Stimulated activated CD4-positive, alpha-beta T cell treated with anti-CD3 and anti-CD28 coated beads, Interleukin-15, amount 100 ng/mL, for 48 hours (primary cell): ENCODE data around the gene SSBP2.
"Not testable (repeated sequence)": the region's sequence is repeated elsewhere in the genome, so short reads cannot be mapped to it uniquely, and the experiment has no call there.

ENCODE experiments used
- DNase-seq, 2 donors: peaks; one replicate each; pipeline ENCODE4 v3.0.0-alpha.2; 2020; ENCODE audit warnings: low read depth in 2 of 2

Gene SSBP2

DNA sequence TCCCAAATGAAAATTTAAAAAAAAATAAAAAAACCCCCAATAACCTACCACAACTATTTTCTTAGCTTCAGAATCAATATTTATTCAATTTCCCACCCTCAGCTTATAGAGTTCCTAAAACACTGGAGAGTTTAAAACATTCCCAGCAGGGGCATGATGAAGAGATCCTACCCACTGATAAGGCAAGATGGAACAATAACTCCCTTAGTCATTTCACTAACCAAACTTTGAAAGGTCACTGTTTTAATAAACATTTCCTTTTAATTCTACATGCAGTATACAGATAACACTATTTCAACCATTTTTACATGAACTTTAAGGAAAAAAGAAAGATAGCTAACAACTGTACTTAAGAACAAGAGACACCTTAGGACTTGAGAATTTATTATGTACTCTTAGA, 322.0 kb downstream of the SSBP2 start:
- no peak for DNase-seq

DNA sequence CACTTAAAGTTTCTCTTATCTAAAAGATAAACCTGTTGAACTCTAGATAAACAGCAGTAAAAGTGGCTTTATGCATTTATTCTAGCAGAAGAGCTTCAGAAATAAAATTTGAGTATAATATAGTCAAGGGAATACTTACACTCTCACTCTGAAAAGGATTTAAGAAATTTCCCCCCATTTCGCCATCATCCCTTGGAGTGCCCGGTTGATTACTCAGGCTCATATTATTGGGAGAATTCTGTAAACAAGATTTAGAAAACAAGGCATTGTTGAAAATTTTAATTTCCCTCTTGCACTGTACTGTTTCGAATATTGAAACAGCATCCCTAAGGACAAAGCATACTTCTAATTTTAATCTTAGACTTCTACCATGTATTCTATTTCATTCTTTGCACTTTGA, 322.5 kb downstream of the SSBP2 start:
- no peak for DNase-seq

DNA sequence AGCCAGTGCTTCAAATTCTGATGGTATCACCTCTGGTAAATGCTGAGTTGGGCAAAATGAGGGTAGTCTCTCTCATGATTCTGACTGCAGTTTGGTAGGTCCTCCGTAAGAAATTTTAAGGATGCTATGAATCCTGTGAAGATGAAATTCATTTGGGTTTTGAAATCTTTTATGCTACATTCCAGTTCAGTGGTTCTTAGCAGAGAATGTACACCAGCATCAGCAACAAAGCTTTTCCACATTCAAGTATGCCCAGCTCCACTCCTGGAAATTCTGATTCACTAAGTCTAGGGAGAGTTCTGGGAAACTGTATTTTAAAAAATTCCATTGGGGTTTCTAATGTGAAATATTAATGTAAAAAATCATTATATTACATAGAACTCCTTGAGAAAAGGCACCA, 323.3 kb downstream of the SSBP2 start:
- DNase-seq = no peak

DNA sequence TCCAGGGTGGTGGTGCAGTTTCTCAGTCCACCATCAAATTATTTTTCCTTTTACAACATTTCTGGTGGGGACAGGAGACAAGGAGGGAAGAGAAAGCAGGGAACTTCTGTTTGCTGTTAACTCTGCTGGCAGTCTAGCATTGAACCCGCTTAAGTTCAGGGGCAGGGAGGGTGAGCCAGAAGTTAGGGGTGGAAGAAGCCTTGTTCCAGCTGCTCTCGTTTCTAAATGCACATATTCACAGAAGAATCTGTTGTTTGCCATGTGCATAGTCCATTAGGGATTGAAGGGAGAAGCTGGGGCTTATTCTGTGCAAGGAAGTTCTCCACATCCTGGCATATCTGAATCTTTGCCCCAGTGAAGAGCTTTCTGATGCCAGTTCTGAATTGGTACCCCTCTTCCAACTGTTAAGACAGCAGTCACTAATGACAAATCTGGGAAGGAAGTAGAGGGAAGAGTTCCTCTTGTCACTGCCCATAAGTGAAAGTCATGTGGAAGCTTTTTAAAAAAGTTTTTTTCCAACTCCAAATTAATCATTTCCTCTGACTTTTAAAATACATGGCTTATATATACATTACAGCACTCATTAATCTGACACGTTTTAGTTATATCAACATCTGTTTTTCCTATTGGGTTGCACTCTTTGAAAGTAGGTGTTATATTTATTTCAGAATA, 324.4 kb downstream of the SSBP2 start:
- DNase-seq = no peak

DNA sequence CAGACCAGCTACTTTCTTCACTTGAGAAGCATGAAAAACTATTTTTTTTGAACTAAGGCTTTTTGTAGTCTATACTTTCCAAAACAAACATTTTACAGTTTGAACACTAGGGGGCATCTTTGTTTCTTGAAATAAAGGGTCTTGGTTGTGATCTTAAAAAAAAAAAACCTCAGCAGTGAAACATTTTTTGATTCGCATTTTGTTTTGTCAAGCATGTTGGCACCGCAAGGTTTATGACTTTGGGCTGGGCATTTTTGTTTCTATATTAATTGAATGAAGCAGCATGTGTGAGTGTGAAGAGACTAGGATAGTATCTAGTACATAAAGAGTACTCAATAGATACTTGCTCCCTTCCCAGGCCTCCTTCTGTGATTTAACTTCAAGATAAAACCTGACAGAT, 325.3 kb downstream of the SSBP2 start:
- no peak for DNase-seq

DNA sequence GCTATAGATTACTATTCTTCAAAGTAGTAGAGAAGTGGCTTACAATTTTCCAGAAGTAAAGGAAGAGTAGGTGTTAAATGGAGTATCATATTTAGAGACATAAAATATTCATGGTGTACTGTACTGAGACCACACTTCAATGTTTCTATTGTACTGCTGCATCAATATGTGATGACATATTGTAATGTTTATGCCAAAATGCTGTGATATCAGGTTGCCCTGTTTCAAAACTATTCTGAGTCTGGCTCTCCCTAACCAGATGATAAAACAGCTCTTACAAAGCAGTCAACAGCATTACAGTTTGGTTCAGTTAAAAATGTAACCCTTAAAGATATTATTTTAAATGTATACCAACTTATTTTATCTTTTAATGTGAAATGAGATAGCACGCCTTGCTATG, 326.2 kb downstream of the SSBP2 start:
- DNase-seq = no peak

DNA sequence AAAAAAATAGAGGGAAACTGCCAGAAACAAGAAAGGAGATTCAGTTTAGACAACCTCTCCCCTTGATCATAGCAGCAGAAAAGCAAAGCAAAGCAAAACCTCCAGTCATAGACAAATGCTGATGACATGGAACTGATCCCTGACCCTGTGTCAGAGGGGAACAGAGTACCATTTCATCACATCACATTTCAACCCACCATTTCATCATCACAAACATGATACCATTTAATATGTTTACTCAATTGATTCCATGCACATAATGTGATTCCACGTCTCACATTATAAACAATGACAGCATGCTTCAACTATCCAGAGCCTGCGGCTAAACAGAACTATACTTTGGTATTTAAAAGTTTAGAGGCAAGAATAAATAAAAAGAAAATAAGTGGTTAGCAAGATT, 328.2 kb downstream of the SSBP2 start:
- no peak for DNase-seq

DNA sequence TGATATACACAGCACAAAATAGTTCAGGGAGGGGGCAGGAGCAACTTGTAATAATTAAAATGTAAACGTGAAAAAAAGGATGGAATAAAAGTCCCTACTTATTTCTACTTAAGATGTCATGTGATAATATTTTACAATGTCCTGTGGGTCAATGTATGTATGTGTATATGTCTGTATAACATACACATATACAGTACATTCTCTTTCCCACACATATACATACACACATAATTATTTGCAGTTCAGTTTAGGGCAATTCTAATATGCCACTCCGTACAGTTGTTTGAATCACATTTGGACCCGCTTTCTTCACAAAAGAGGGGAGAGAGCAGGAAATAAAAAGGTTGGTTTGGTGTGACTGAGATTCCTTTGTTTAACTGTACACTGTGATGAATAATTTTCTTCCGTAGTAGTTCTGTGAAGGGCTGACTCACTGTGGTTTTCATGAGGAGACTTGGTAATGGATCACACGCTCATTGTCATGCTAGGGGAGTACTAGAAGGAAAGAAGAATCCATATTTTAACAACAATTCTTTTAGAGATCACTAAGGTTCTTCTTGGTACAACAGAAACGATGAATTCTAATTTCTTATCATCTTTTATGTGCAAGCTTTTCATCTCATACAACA, 330.7 kb downstream of the SSBP2 start:
- DNase-seq = no peak

DNA sequence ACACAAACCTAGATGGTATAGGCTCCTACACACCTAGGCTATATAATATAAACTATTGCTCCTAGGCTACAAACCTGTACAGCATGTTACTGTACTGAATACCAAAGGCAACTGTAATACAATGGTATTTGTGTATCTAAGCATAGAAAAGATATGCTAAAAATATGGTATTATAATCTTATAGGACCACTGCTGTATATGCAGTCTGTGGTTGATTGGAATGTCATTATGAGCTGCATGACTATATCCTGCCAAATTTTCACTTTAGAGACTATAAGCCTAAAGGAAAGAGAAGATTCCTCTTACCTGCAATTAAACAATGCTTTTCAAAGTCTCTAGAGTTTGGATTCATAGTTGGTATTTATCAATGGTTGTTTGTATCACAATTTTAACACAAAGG, 332.3 kb downstream of the SSBP2 start:
- DNase-seq = no peak

DNA sequence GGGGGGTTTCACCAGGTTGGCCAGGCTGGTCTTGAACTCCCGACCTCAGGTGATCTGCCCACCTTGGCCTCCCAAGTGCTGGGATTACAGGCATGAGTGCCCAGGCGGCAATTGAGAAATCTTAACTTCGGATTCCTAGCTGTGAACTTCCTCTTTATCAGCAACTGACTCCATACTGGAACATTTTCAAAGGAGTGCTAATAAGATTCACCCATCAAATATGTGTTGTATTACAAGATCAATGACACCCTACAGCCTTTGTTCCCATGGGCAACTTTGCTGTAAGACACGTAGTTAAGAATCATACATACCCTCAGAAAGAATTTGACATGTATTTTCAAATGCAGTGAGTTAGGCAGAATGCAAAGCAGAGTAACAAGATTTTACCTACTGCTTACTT, 333.8 kb downstream of the SSBP2 start:
- no peak for DNase-seq

DNA sequence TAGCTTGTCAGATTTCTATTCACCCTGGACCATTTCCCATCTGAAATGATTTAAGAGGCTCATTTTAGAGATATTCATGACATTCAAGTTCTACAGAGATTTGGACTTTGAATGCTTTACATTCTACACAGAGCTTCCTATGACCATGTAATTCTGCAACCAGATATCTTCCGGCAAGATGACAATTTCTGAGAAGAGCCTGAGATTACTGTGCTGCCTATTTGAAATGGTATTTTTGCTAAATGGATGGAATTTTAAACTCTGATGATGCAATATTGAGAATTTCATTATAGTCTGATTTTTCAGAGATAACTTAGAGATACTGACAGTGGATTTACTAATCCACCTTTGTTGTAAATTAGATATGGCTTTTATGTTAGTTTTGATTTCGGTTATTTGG, 341.0 kb downstream of the SSBP2 start:
- no peak for DNase-seq

DNA sequence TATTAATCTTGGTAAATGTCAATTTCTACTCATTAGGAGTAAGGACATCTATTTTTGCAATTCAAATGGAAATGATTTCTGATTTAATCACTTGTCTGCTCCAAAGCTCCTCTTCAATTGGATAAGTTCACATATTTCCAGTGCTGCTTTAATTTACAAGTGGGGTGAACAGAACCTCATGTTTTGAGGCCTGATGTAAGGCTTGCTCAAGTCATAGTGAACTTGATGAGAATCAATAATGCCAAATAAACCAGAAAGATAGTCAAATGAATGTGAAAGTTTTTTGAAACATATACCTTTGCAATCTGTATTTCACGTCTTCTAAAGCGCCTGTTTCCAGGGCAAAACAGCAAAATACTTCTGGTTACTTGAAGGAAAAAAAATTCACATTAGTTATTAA, 341.5 kb downstream of the SSBP2 start:
- no peak for DNase-seq

DNA sequence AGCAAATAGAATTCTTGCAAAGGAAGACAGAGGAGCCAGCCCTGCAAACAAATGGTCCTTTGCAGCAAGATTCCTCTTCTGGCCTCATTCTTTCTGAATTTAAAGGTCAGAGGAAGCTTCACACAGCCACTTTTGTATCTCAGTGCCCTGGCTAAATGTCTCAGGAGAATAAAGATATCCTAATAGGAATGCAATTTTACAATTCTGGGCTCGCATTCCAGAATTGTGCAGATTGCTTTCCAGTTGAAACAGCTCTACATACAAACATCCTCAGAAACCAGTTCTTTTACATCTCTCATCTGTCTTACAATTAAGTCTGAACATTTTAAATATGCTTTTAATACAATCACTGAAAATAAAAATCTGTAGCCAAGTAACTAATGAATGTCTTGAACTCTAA, 342.4 kb downstream of the SSBP2 start:
- no peak for DNase-seq

DNA sequence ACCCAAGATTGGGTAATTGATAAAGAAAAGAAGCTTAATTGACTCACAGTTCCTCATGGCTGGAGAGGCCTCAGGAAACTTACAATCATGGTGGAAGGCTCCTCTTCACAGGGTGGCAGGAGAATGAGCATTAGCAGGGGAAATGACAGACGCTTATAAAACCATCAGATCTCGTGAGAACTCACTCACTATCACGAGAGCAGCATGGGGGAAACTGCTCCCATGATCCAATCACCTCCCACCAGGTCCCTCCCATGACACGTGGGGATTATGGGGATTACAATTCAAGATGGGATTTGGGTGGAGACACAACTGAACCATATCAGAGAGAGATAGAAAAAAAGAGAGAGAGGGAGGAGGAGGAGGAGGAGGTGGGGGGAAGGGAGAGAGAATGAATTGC, 343.1 kb downstream of the SSBP2 start:
- DNase-seq = not testable (repeated sequence)

DNA sequence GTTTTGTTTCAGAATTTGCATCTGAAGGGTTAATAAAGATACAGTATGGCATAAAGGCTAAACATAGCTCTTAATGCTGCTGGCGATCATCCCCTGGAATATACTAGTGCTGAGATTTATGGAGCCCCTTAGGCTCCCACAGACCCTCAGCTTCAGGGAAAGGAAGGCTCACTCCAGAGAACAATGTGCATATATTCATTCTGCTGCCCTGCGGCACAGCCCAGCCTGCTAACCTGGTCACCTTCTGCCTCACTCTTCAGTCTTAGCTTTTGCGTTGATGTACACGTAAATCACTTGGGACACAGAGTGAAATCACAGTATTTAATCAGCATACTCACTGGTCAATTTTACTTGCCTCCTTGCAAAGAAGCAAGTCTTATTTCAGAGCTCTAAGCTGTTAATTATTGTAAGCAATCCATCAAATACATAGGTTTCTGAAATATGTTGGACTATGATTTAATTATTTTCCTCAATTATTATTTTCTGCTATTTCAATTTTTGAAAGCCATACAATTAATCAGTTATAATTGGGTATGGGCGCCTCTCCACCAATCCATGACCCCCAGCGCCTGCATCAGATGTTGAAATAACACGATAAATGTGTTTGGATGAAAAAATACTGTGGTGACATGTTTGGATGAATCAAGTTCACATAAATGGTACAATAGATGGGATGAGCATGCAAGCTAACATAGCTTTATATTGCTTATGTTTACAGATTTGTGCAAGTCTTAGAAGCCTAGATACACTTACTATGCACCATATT, 345.6 kb downstream of the SSBP2 start:
- no peak for DNase-seq

DNA sequence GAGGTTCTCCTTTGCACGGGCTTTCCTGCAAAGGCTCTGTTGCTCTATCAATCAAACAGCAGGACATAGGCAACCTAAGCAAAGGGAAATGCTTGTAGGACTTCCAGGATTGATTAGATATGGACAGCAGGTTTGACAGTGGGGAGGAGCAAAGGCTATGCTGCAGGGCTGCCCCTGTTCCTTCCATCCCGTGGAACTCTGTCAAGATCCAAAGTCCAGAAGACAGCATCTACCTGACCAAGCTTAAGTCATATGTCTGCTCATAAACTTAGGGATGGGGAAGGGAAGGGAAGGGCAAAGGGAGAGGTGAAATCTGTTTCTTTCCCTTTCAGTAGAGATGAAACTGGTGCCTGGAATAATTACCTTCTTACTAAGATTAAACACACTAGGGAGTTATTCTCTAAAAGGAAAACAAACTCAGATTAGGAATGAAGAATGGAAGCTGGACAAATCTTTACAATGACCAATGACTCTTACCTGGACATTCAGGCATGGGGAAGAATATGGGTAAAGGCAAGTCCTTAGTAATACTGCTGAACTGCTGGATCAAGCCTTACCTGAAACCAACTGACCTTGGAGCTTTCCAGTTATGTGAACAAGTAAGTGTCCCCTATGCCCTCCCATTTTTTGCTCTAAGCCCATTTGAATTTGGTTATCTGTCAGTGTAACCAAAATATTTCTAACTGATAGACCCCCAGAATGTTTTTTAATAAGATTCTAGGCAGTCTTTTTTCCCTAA, 348.5 kb downstream of the SSBP2 start:
- DNase-seq = no peak

DNA sequence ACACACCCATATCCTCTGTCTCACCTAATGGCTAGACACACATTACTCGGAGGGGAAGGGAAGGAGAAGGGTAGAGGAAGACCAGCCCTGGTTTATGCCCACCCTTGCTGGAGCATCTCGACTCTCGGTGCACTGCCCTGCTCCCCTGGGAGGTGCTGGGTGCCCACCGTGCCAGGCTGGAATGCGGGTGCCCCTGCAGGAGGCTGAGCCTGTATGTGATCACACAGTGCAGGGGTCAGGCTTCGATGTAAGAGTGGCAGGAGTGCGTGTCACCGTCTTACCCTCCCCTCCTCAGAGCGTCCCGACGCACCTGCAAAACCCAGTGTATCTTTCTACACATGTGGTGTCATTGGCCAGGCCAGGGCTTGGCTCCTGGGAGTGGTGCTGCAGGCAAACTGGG, 349.6 kb downstream of the SSBP2 start:
- DNase-seq = no peak

DNA sequence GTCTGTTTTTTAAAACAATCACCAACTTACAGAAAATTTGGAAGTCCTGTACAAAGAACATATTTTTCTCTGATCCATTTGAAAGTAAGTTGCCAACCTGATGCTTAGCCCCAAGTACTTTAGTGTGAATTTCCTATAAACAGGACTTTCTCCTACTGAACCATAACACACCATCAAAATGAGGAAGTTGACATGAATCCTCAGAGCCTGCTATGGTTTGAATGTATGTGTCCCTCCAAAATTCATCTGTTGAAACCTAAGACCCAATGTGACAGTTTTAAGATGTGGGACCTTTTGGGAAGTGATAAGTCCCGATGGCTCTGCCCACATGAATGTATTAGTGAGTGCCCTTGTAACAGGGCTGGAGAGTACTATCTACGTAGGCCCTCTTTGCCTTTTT, 350.5 kb downstream of the SSBP2 start:
- DNase-seq = no peak

DNA sequence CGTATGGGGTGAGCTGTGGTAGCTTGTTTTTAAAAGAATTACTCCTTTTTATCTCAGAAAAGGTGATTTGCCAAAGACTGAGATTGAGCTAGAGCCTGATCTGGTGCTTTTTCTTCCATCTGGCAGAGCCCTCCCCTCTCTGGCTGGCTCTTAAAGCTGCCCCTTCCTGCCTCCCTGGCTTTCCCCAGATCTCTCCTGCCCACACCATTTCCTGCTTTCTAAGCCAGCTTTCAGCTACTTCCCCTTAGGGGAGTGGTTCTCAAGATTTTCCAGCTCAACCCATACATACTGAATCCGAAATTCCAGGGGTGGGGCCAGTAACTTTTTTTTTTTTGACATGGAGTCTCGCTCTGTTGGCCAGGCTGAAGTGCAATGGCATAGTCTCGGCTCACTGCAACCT, 352.2 kb downstream of the SSBP2 start:
- no peak for DNase-seq

DNA sequence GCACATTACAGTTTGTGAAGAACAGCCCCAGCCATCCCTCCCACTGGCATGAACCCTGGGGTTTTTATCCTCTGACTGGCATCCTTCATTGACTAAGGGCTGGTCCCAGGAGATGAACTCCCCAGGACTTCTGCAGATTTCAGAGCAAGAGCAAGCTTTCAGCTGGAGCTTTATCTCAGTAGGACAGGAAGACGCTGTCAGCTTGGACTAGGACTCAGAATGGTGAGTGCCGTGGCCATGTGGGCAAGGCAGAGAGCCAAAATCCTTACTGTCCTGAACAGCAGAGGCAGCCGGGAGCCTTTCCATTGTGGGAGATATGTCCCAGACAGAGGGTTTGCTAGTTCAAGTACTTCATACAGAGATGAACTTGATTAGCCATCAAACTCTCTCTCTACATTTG, 353.7 kb downstream of the SSBP2 start:
- DNase-seq = no peak

DNA sequence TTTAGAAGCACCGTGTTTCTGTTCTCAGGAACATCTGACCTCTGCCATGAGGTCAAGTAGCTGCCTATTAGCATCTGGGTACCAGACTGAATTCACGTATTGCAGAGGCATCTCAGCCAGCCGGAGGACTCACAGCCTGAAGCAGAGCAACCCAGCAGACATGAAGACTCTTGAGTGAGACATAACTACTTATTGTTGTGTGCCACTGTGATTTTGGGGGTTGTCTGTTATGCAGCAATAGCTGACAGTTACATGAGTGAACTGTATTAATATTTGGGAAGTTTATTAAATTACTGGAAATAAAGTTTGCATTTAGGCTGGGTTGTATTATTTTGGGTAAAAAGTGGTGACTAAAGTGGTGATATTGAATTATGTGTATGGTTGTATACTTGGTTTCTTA, 355.6 kb downstream of the SSBP2 start:
- no peak for DNase-seq
